Renal cortical epithelial cell (primary cell): ENCODE measurements around the gene SLC26A4. TPM values are rescaled to one million over a fixed set of nuclear protein-coding genes. Genes with fewer than 3 reads are reported as not detected.

Source experiments
- DNase-seq: peaks from one replicate; pipeline ENCODE4 v3.0.0-alpha.2; 2011; ENCODE audit warnings: low read depth
- total RNA-seq: library from RNA; depleted of rRNA; stranded (reverse); fragments of >200 nt; gene quantifications from 2 replicates; pipeline ENCODE4 v1.2.3, GENCODE V29; 2014

The SLC26A4 gene
- total RNA-seq, 1 donor from 2014 or later = 0.10 TPM

DNA sequence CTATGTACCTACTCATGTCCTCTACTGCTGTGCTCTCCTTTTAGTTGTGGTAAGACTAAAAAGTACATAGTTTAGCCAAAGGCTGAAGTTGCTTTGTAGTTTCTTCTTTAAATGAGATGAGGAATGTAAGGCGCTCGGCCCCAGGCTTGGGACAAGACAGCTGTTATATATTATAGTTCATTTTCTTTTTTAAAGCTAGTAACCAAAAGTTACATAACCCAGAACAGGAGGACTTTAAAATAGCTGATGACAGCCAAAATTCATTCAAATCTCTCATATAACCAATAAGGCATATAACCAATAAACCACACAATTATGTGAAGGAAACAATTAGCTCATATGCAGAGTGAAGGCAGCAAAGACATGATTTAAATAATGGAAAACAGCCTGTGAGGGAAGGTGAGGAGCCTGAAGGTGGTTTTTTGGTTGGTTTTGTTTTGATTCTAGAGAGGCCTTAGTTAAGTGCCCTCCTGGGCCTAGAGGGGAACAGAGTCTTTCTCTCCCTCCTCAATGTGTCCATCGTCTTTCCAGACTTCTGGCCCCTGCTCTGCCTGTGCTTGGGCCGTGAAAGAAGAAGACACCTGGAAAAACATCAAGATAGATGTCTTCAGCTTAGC, 35.8 kb downstream of the SLC26A4 start:
- DNase-seq = no peak

DNA sequence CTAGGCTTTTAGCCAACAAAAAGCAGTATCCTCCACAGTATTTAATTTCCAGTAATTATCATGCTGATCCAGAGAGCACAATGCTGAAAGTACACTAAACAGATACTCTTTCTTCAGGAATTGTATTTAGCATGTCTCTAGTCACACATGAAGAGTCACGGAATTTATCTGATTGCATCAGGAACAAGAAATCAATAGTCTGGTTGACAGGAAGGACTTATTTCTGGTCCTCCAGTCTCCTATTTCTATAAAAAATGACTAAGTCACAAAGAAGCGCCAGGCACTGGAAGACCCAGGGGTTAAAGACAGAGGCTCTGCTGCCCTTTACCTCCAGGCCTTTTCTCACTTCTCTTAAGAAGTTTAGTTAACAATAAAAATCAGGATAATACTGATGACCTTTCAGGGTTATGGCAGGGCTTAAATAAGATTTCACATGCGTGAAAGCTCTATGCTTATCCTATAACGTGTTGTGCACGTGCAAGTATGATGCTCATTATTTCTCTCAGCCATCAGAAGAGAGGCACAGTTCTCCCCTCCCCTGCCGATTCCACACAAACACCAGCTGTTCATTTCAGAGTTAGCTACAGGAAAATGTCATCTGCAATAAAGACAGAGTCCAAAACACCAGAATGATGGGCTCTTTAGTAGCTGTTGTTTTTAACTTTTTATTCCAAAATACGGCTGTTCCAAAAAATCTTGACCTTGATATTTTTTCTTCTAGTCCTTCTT, 36.9 kb downstream of the SLC26A4 start:
- no peak for DNase-seq

DNA sequence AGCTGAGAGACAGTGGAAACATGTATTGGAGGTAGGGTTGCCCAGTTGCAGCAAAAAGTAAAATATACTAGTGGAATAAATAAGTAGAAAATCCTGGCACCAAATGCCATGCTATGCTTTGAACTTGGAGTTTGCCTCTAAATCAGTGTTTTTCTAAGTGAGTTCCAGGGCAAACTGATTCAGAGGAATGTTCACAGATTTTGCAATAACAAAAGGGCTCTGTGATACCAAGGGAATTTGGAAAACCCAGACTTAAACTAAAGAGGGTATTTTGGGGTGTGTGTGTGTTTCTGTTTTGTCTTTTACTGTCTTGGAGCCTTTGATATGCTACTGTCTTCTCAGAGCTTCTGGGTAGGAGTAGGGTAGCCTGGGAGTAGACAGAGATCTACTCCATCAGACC, 39.9 kb downstream of the SLC26A4 start:
- DNase-seq = no peak

DNA sequence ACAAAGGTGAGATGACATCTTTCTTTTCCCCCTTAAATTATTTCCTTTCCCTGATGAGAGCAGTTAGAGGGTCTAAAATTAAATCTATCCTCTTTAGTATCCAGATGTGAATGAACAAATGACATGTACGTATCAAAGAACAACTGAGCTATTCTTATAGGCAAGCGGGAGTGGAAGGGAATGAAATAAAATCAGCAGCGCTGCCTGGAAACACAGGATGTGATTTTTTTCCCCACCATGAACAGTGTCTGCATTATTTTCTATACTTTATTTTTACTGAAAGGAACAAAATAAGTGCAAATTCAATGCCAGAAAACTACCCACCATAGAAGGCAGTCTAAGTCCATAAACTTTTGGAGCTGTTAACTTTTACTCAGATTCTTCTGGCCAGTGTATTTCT, 40.6 kb downstream of the SLC26A4 start:
- no peak for DNase-seq

DNA sequence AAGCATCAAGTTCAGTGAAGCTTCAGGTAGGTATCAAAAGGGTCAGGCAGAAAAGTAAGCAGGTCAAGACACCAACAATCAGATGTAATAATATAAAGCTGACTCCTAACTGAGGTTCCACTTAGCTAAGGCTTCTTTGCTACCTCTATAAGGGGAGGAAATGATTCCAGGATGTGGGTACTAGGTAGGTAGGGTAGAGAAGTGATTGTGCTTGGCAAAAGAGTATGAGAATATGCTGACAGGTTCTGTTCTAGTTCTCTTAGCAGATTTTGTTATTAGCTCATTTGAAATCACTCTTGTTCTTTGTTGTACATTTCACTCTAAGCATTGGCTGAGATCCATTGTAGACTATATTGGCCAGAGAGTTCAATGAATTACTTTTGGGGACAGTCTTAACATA, 42.6 kb downstream of the SLC26A4 start:
- DNase-seq = no peak

DNA sequence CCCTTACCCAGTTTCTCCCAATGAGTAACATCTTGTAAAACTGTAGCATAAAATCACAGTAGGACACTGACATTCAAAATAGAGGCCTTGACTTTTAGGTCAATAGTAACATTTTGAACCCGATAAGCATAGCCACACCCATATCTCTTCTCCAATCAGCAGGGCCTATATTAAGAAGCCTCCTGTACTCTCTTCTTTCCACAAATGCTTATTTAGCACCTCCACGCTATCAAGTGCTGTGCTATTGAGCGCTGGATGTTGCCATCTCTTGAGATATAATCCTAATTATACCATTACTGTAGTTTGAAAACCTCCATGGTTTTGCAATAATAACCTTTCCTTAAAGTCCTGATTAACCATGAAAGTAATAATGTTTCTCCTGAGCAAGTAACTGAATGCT, 43.2 kb downstream of the SLC26A4 start:
- no peak for DNase-seq

DNA sequence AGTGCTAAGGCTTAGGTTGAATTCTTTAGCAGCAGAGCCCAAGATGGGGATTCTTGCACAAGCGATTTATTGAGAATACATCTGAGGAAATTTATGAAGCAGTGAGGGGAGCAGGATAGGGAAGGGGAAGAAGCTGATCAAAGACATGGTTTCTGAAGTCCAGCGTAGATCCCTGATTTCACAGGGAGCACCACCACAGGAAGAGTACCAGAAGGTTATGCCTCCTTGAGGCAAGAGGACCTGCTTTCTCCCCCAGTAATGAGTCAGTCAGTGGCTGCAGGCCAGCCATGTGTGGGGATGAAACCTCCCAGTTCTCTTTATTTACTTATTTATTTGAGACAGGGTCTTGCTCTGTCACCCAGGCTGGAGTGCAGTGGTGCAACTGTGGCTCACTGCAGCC, 48.3 kb downstream of the SLC26A4 start:
- DNase-seq = no peak

DNA sequence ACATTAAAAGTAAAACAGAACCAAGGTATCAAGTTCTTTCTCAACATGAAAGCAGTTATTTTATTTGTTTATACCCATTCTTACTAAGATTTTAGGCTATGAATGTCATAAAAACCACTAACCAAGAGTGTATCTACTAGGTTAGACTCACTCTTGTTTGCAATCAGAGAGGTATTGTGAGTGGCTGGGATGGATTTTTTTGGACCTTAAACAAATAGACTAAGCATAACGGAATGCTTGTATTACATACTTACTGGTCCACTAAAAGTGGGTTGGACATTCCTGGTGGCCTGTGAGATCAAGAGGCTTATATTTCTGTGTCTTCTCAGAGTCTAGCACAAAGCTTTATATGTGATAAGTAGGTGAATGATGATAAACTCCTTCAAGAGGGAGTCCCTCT, 50.7 kb downstream of the SLC26A4 start:
- no peak for DNase-seq

DNA sequence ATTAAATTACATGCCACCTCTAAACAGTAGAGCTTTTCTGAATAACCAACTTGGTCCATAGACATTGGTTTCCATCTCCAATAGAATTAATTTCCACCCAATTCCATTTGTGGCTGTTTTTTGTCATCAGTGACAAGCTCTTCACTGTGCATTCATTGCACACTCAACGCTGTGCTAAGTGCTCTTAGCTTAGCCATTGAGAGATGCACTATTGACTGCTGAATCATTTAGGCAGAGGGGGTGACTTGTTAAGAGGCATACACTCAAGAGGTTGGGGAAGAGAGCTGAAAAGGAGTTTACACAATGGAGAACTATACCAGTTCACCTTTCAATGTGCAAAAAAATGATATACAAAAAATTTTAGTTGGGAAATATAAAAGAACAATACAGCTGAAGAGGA, 51.4 kb downstream of the SLC26A4 start:
- no peak for DNase-seq

DNA sequence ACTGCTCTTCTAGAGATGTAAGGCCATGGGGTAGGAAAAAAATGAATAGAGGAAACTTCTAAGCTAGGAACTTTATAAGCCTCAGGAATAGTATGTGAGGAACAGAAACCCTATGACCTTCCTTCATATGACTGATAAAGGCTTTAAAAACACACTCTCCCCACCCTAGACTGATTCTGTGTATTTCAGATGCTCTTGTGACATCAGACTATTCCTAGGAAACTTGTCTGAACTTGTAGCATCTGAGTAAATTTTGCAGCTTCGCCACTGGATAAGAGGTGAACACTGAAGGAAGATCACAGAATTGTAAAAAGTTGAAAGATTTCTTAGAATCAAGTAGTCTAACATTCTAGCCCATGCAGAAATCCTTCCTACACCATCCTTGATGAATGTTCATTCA, 52.3 kb downstream of the SLC26A4 start:
- DNase-seq = no peak

DNA sequence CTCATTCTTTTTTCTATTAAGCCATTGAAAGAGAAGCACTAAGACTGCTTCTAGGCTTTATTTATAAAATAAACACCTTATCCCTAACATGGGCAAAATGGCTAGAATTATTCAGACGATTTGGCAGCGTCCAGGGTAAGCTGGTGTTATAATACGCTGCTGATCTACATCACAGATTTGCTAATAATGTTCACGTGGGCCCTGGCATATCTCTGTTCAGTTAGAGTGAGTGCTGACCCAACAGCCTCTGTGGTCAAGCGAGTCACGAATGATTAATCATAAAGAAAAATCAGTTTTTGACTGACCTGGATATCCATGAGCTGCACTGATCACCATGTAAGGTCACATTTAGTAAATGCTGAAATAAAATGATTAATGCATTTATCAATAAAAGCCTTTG, 54.9 kb downstream of the SLC26A4 start:
- DNase-seq = no peak

DNA sequence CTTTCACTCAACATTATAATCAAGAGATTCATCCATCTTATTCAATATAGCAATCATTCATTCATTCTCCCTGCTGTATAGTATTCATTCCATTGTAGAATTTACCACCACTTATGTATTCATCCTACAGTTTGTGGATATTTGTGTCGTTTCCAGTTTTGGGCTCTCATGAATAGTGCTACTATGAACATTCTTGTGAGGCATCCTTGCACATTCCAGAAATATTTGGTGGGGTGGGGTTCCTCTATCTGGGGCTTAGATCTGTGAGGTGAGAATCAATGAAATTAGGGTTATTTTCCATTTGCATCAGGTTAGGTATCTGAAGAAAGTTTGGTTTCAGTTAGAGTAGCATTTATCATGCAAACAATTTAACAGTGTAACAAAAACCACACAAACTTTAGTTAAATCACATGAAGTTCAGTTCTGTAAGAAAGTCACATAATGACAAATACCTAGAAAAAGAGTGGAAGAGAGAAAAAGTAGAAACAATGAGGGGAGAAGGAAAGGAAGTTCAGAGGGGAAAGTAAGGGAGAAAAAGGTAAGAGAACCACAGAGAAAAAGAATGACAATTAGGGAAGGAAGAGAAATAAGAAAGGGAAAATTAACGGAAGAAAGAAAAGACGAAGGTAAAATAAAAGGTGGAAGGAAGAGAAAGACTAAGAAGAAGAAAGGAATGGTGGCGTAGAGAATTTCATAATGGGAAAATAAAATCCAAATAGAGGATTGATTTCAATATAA, 58.0 kb downstream of the SLC26A4 start:
- DNase-seq = no peak

DNA sequence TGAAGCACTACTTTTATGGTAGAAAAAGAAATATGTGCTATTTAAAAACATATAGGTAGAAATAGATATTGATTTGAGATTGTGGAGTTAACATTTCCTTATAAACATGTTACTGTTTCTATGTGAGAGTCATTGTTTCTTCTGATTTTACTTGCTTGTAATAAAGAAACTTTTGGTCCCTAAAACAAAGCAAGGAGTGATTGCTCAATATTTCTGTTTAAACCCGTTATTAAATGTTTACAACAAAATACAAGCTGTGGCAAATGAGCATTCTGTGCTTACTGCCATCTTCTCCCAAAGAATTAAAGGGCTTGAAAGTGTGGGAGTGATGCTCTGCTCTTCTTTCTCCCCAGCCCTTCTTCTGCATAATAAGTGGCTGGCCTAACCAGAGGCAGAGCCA, 60.7 kb downstream of the SLC26A4 start:
- no peak for DNase-seq

DNA sequence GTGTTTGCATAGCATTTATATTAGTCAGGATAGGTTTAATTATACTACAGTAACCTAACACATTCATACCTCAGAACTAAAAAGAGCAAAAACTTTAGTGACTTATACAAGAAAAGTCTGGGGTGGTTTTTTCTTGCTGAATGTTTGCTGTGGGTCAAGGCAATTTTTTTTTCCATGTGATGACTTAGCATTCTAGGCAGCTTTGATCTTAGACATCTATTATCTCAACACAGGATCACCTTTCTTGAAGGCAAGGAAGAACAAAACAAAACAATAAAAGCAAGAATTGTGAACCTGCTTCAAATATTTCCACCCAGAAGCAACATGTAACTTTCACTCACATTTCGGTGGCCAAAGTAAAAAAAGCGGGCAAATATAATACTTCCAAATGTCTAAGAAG, 62.6 kb downstream of the SLC26A4 start:
- DNase-seq = no peak

DNA sequence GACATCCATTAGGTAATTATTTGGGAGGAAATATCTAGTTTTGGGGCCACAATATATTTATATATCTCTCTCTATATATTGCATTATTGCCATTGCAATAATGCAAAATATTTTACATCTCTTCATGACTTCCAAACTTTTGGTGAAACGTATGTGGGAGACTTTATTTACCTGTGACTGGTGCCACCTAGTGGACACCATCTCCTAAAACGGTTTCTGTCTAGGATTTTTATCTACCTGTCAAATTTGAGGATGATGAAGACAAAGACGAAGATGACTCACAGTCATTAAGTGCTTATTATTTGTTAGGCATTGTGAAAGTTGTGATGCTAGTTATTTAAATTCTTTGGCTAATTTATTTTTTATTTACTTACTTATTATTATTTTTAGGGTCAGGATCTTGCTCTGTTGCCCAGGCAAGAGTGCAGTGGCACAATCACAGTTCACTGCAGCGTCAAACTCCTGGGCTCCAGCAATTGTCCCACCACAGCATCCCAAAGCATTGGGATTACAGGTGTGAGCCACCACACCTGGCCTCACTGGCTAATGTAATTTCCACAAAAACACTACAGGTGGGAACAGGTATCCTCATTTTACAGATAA, 64.6 kb downstream of the SLC26A4 start:
- peak; percentile 57 for DNase-seq

DNA sequence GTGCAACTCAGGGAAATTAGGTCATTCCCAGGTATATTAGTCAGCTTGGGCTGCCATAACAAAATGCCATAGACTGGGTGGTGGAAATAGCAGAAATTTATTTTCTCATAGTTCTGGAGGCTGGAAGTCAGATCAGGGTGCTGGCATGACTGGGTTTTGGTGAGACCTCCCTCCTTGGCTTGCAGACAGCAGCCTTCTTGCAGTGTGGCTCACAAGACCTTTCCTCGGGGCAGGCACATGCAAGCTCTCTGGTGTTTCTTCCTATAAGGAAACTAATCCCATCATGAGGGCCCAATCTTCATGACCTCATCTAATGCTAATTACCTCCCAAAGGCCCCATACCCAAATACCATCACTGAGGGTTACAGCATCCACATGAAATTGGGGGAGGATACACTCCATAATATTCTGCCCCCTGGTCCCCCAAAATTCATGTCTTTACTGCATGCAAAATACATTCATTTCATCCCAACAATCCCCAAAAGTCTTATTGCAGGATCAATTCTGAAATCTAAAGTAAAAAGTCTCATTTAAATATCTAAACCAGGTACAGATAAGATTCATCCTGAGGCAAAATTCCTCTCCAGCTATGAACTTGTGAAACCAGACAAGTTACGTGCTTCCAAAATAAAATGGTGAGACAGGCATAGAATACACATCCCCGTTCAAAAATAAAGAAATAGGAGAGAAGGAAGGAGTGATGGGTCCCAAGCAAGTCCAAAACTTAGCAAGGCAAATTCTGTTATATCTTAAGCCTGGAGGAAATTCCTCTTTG, 65.9 kb downstream of the SLC26A4 start:
- DNase-seq = no peak

DNA sequence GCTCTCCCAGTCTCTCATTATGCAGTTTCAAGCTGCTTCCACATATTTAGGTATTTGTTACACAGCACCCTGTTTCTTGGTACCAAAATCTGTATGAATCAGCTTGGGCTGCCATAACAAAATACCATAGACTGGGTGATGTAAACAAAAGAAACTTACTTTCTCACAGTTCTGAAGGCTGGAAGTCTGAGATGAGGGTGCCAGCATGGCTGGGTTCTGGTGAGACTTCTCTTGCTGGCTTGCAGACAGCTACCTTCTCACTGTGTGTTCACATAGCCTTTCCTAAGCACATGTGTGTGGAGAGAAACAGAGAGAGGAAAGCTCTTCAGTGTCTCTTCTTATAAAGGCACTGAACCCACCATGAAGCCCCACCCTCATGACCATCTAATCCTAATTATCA, 67.6 kb downstream of the SLC26A4 start:
- DNase-seq = no peak

DNA sequence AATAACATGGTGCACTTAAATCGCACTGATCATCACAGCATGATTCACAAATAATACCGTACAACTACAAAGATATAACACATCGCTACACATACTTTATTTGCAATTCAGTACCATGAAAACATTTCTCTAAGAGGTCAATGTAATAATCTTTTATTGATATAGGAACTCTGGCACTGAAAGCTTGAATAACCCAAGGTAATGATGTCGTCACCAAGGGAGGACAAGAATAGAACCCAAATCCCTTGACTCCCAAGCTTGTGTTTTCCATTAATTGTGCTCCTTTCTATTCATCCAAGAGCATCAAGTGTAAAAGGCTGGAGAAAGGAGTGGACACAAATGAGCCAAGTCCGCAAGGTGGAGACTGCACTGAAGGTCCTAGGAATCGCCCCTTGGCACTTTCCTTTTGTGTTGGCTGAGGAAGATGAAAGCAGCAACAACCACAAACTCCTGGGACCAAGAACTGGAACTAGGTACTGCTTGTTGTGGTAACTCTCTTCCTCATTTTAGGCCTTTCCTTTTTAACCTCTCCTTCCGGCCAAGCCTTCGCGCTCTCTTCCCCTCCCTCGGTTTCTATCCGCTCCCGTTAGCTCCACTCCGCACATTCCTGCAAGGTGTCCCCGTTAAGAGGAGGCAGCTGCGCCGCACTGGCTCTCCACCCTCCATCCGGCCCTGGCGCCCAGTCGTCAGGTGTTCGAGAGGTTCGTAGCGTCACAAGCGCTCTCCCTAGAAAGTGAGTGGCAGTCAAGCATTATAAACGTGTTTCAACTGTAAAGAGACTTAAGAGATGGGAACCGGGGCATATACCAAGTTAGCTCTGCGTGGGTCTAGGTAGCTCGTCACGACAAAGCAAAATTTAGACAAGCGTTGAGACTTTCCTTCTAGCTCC, 82.3 kb downstream of the SLC26A4 start:
- DNase-seq = no peak

DNA sequence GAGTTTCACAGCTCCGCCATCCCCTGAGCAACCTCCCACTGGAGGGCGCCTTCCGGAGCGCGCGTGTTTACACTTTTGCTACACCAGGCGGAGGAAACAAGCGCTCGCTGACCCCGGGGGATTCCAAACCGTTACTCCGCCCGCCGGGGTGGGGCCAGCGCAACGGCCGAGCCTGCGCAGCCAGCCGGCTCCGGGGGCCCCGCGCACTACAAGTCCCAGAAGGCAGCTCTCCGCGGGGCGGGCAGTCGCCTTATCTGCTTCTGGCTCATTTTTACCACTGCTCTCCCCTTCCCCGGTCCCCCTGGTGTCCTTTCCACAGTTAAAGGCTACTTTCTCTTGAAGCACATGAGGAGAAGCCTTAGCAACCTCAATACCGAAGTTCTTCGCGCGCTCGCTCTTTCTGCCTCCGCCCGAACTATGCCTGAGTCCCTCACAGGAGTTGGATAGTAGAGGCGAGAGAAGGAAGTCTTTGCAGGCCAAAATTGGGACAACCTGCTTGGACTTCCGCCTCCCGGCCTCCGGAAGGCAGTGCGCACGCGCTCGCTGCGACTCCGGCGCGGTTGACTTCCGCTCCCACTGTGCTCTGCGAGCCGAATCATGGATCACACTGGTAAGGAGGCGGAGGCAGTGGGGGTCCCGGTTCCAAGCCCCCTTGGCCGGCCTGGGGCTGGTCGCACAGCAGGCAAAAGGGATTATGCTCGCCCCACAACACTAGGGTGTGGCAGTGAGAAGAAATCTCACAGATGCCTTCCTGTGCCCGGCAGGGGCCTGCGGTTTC, 83.1 kb downstream of the SLC26A4 start, which contains the start of gene CBLL1:
Gene CBLL1, plus strand, starts transcription at position 576 of the 778 bp plus-strand sequence. Its CDS starts 22 bp downstream, at position 598.
- DNase-seq = peak; percentile 87

DNA sequence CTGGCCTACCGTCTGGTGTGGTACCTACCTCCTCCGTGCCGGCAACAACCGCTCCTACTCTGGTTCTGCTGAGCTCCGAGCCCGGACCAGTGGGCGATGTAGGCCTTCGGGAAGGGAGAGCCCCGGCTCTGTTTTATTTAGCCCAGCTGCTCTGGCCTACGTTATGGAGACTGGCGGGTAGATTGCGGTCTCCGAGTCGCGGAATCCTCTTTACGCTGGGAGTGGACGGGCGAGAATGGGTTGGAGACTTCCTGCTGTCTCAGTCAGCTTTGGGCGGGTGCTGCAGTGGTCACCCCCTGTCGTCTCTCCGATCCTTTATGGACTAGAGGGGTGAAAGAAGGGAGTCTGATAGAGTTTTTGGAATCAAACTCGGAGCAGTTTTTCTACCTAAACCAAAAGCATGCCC, 83.7 kb downstream of the SLC26A4 start:
- DNase-seq = no peak
